ENCODE results near the gene ENPP6. TPM values are rescaled to one million over a fixed set of nuclear protein-coding genes. Genes with fewer than 3 reads are reported as not detected.
A peak's percentile ranks its signal among the peaks of the same experiment; 100 is the strongest.

ENPP6 gene
- total RNA-seq, 1 experiment from 2014 or later: not detected

- H3K9me3 Mint-ChIP-seq (ENCODE audit: unreplicated experiment): no peaks in the 10 kb centered on the region
- intact Hi-C loops (cut with micrococcal nuclease; ENCODE audit: unreplicated experiment): loop anchor here (10.0 kb wide), 1 partner anchor 690 kb away; no protein-coding TSS in a partner anchor
- peaks cover 10% of the 10 kb centered on the region for H3K27me3 Mint-ChIP-seq (ENCODE audit: insufficient read depth, unreplicated experiment)
- no peaks in the 10 kb centered on the region for H3K36me3 Mint-ChIP-seq (ENCODE audit: insufficient read depth, unreplicated experiment)
- ChIA-PET POLR2A (no interaction called here), CTCF (no interaction called here)
- no peaks in the 10 kb centered on the region for H3K4me1 Mint-ChIP-seq (ENCODE audit: low read depth, unreplicated experiment)
- no peak overlapping the region for H3K27ac Mint-ChIP-seq (ENCODE audit: unreplicated experiment)
- H3K4me1 ChIP-seq: peaks cover 7% of the 10 kb centered on the region
- TF ChIP-seq CTCF (IDR thresholded peaks at IDR 0.05; ENCODE audit: insufficient read depth in 1 of 2, low read depth in 1 of 2, low read length in 1 of 2, severe bottlenecking in 1 of 2, unreplicated experiment in 1 of 2): no peak
- no peak overlapping the region for H3K4me3 ChIP-seq (ENCODE audit: low read depth, low read length)
- no peaks in the 10 kb centered on the region for H3K36me3 ChIP-seq (ENCODE audit: control insufficient read depth, insufficient read depth, low read length)
- BruUV-seq (replicated peaks): no TSS peak
- DNase-seq: no peak
- no peaks in the 10 kb centered on the region for H3K27me3 ChIP-seq (replicated peaks; ENCODE audit: control insufficient read depth, insufficient read depth, low read length)
- no peaks in the 10 kb centered on the region for H3K9me3 ChIP-seq
- H3K4me3 Mint-ChIP-seq (ENCODE audit: unreplicated experiment): no peak overlapping the region
Measured at GRCh38 chr4:184165291-184165690, 52.4 kb downstream of the ENPP6 start.

DNA sequence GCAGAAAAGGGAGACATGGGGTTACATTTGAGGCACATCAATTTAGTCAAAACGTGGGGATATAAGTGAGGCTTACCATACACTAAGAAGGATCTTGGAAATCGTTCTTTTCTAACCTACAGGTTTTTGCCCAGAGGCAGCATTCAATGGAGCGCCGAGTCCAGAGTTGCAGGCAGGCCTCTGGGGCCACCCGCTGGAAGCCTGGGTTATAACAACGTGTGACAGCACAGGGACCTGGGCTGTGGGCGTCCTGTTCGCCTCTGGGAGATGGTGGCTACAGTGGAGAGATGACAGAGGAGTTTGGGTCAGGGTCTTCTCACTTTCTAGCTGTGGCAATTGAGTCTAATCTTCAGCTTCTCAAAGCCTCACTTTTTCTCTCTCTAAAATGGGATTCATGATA lies 53.9 kb downstream of the ENPP6 start:
- ChIA-PET CTCF (no interaction called here), POLR2A (no interaction called here)
- no peak overlapping the region for H3K4me3 ChIP-seq (ENCODE audit: low read depth, low read length)
- DNase-seq: peak; percentile 63 to 76
- H3K4me3 Mint-ChIP-seq (ENCODE audit: unreplicated experiment): no peak overlapping the region
- no peaks in the 10 kb centered on the region for H3K9me3 Mint-ChIP-seq (ENCODE audit: unreplicated experiment)
- no peaks in the 10 kb centered on the region for H3K36me3 Mint-ChIP-seq (ENCODE audit: insufficient read depth, unreplicated experiment)
- no peak overlapping the region for H3K27ac Mint-ChIP-seq (ENCODE audit: unreplicated experiment)
- H3K9me3 ChIP-seq: no peaks in the 10 kb centered on the region
- TF ChIP-seq CTCF (IDR thresholded peaks at IDR 0.05; ENCODE audit: insufficient read depth in 1 of 2, low read depth in 1 of 2, low read length in 1 of 2, severe bottlenecking in 1 of 2, unreplicated experiment in 1 of 2): peak; percentile 79 to 81
- no peaks in the 10 kb centered on the region for H3K36me3 ChIP-seq (ENCODE audit: control insufficient read depth, insufficient read depth, low read length)
- no peaks in the 10 kb centered on the region for H3K27me3 ChIP-seq (replicated peaks; ENCODE audit: control insufficient read depth, insufficient read depth, low read length)
- intact Hi-C loops (cut with micrococcal nuclease; ENCODE audit: unreplicated experiment): loop anchor here (1.0 to 10.0 kb wide), 2 partner anchors 324 to 689 kb away; no protein-coding TSS in a partner anchor
- peaks cover 7% of the 10 kb centered on the region for H3K4me1 ChIP-seq
- H3K27me3 Mint-ChIP-seq (ENCODE audit: insufficient read depth, unreplicated experiment): peaks cover 12% of the 10 kb centered on the region
- no TSS peak for BruUV-seq (replicated peaks)
- no peaks in the 10 kb centered on the region for H3K4me1 Mint-ChIP-seq (ENCODE audit: low read depth, unreplicated experiment)

- BruUV-seq (replicated peaks): no TSS peak
- H3K36me3 ChIP-seq (ENCODE audit: control insufficient read depth, insufficient read depth, low read length): no peaks in the 10 kb centered on the region
- H3K9me3 ChIP-seq: no peaks in the 10 kb centered on the region
- intact Hi-C loops (cut with micrococcal nuclease; ENCODE audit: unreplicated experiment): loop anchor here (10.0 kb wide), 1 partner anchor 688 kb away; no protein-coding TSS in a partner anchor
- H3K27ac Mint-ChIP-seq (ENCODE audit: unreplicated experiment): no peak overlapping the region
- TF ChIP-seq CTCF (IDR thresholded peaks at IDR 0.05; ENCODE audit: insufficient read depth in 1 of 2, low read depth in 1 of 2, low read length in 1 of 2, severe bottlenecking in 1 of 2, unreplicated experiment in 1 of 2): no peak
- H3K4me1 Mint-ChIP-seq (ENCODE audit: low read depth, unreplicated experiment): no peaks in the 10 kb centered on the region
- no peaks in the 10 kb centered on the region for H3K27me3 ChIP-seq (replicated peaks; ENCODE audit: control insufficient read depth, insufficient read depth, low read length)
- H3K4me3 ChIP-seq (ENCODE audit: low read depth, low read length): no peak overlapping the region
- H3K4me3 Mint-ChIP-seq (ENCODE audit: unreplicated experiment): no peak overlapping the region
- CTCF ChIA-PET: no interaction called here
- H3K27me3 Mint-ChIP-seq (ENCODE audit: insufficient read depth, unreplicated experiment): peaks cover 13% of the 10 kb centered on the region
- POLR2A ChIA-PET: no interaction called here
- no peak for DNase-seq
- peaks cover 7% of the 10 kb centered on the region for H3K4me1 ChIP-seq
- no peaks in the 10 kb centered on the region for H3K9me3 Mint-ChIP-seq (ENCODE audit: unreplicated experiment)
- no peaks in the 10 kb centered on the region for H3K36me3 Mint-ChIP-seq (ENCODE audit: insufficient read depth, unreplicated experiment)
Measured at GRCh38 chr4:184162596-184162995, 55.1 kb downstream of the ENPP6 start.
